Kidney tubule cell (primary cell): ENCODE results near the gene KLF9.

ENCODE experiments used
- DNase-seq: peaks from one replicate; pipeline ENCODE4 v3.0.0-alpha.2; 2018; ENCODE audit warnings: low spot score

Gene KLF9

GRCh38 chr9:70355801-70356200, 58.7 kb downstream of the KLF9 start:
- DNase-seq: no peak

GRCh38 chr9:70352802-70353201, 61.7 kb downstream of the KLF9 start:
- no peak for DNase-seq

GRCh38 chr9:70352356-70352755, 62.1 kb downstream of the KLF9 start:
- DNase-seq: no peak

- no peak for DNase-seq
Measured at GRCh38 chr9:70347046-70347445, 67.4 kb downstream of the KLF9 start.

GRCh38 chr9:70340572-70340971, 73.9 kb downstream of the KLF9 start:
- DNase-seq: peak; percentile 35
